NCI-H1436 treated with DMSO at 0.1 percent for 48 hours (cell line): Measurements from ENCODE around the gene KRTAP10-7.
"Not testable (repeated sequence)": the region's sequence is repeated elsewhere in the genome, so short reads cannot be mapped to it uniquely, and the experiment has no call there.

Experiments used
- DNase-seq: peaks from one replicate; lab custom pipeline; 2025; lab: John Stamatoyannopoulos, UW

Gene KRTAP10-7

GRCh38 chr21:44590897-44591800 is 9.2 kb upstream of the KRTAP10-7 start:
- not testable (repeated sequence) for DNase-seq

- not testable (repeated sequence) for DNase-seq
Measured at GRCh38 chr21:44591801-44592130, 8.6 kb upstream of the KRTAP10-7 start.

- DNase-seq: no peak
Measured at GRCh38 chr21:44592446-44593311, 7.7 kb upstream of the KRTAP10-7 start, which contains the start of gene KRTAP10-6. KRTAP10-6 (minus strand) TSS chr21:44592505; CDS start chr21:44592484, 21 bp downstream.

- DNase-seq: no peak
Measured at GRCh38 chr21:44593598-44594405, 6.6 kb upstream of the KRTAP10-7 start.

- no peak for DNase-seq
Measured at GRCh38 chr21:44594406-44594916, 5.9 kb upstream of the KRTAP10-7 start.

GRCh38 chr21:44595524-44595923 is 4.9 kb upstream of the KRTAP10-7 start:
- DNase-seq: no peak

- DNase-seq: no peak
Measured at GRCh38 chr21:44596068-44596725, 4.2 kb upstream of the KRTAP10-7 start.

- DNase-seq: no peak
Measured at GRCh38 chr21:44598061-44598460, 2.3 kb upstream of the KRTAP10-7 start.

- no peak for DNase-seq
Measured at GRCh38 chr21:44599264-44600029, 950 bp upstream of the KRTAP10-7 start.

GRCh38 chr21:44601091-44601490 is 694 bp downstream of the KRTAP10-7 start:
- DNase-seq: not testable (repeated sequence)

- no peak for DNase-seq
Measured at GRCh38 chr21:44601596-44602462, 1.4 kb downstream of the KRTAP10-7 start.

GRCh38 chr21:44602463-44602850 is 2.1 kb downstream of the KRTAP10-7 start:
- no peak for DNase-seq

GRCh38 chr21:44603109-44603875 is 2.9 kb downstream of the KRTAP10-7 start:
- no peak for DNase-seq

- DNase-seq: no peak
Measured at GRCh38 chr21:44603911-44604310, 3.5 kb downstream of the KRTAP10-7 start.

GRCh38 chr21:44606495-44606894 is 6.1 kb downstream of the KRTAP10-7 start:
- DNase-seq: no peak

GRCh38 chr21:44609193-44609592 is 8.8 kb downstream of the KRTAP10-7 start:
- DNase-seq: no peak

GRCh38 chr21:44610157-44610843 is 9.9 kb downstream of the KRTAP10-7 start:
- DNase-seq: not testable (repeated sequence)

GRCh38 chr21:44611551-44611950 is 11.2 kb downstream of the KRTAP10-7 start:
- DNase-seq: no peak
